ENCODE results near the gene WNT8B.

The WNT8B gene

DNA sequence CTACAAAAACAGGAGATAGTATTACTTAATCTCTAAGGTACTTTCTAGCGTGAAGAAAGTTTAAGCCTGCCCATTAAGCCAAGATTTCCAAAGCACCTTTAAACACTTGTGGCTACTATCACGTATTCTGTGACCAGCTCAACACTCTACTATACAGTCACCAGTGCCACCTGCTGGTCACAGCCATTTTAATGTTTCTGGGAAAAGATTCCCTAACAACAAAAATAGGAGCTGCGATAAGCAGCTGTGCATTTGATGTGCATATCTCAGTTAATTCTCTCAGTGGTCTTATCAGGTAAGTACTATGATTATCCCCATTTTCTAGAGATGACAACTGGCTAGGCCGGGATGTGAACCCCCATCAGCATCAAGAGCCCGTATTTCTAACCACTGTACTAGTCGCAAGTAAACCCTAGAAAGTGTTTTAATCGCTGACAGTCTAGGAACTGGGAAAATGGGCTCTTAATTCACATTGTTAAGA is 56.0 kb downstream of the WNT8B start:
- peak; percentile 59 to 69 for DNase-seq
- no peak for TF ChIP-seq POLR2A (IDR thresholded peaks at IDR 0.05; ENCODE audit: low read length)

DNA sequence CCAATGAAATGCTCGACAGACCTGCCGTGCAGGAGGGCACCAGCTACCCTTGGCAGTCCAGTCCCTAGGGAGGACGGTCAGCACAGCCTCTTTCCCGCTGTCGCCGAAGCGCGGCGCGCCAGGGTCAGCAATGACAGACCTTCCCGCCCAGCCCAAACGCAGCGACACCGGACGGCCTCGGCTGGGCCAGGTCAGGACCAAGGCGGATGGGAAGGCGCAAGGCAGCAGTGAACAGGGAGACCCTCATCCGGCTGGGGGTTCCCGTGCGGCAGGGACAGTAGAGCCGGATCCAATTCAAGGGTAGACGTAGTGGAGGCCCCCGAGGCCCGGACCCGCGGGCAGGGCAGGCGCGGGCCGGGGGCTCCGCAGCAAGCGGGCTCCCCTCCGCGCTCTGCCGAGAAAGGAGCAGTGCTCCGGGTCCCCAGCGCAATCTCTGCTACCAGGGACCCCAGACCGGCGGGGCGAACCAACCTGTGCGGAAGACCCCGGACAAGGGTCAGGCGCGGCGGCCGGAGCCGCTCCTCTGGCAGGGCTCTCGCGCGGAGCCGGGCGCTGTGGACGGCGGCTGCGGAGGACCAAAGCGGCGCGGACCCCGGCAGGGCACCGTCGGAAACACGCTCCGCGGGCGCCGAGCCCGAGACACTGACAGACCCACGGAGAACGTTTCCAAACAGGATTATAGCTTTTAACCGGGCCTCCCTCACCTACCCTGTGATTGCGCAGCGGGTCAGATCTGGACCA is 56.7 kb downstream of the WNT8B start, which contains the start of gene SEC31B:
Gene SEC31B (minus strand): TSS at position 551 of the 741 bp plus-strand sequence. CDS start 2,909 bp downstream, outside the sequence.
- DNase-seq = peak; percentile 31 to 39
- TF ChIP-seq POLR2A (IDR thresholded peaks at IDR 0.05; ENCODE audit: low read length) = no peak
- TF ChIP-seq GATA1 (IDR thresholded peaks at IDR 0.05; ENCODE audit: low read depth, low read length) = no peak

DNA sequence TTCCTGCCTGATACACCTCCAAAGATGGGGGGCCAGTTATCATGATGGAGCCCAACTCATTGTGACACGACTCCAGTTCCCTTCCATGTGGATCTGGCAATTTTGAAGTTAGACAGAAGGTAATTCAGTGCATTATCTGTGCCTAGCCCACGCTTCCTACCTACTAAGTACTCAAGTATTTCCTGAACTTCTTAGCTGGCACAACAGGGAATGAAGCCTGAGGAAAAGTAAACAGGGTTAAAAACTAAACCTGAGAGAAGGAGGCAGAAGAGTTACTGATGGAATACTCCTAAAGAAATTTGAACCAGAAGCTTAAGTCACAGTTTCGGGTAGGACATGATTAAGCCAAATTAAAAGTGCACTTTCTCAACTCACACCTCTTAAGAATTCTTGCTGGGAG is 58.0 kb downstream of the WNT8B start:
- DNase-seq = no peak
- TF ChIP-seq POLR2A (IDR thresholded peaks at IDR 0.05; ENCODE audit: low read length) (no peak), GATA1 (IDR thresholded peaks at IDR 0.05; ENCODE audit: low read depth, low read length) (no peak)

DNA sequence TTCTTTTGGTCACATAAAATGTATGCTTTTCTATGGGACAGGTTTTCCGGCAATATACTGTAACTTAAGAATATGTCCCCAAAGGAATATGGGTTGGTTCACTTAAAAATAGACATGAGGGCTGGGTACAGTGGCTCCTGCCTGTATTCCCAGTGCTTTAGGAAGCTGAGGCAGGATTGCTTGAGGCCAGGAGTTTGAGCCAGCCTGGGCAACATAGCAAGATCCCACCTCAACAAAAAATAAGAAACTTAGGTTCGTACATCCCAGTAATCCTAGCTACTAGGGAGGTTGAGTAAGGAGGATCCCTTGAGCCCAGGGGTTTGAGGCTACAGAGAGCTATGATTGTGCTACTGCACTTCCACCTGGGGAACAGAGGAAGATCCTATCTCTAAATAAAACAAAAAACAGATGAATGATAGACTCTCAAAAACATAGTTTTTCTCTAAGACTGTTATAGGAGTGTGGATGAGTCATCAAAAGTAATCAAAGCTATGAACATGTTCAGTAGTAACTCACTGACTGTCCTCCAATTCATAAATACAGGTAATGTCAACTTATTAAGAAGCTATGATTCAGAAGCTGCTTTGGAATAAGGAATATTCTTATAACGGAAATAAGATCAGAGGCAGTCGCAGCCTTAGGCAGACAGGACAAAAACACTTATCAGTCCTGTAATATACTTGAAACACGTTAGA is 59.4 kb downstream of the WNT8B start:
- no peak for DNase-seq
- TF ChIP-seq POLR2A (IDR thresholded peaks at IDR 0.05; ENCODE audit: low read length) = peak; percentile 4
- TF ChIP-seq GATA1 (IDR thresholded peaks at IDR 0.05; ENCODE audit: low read depth, low read length) = no peak

DNA sequence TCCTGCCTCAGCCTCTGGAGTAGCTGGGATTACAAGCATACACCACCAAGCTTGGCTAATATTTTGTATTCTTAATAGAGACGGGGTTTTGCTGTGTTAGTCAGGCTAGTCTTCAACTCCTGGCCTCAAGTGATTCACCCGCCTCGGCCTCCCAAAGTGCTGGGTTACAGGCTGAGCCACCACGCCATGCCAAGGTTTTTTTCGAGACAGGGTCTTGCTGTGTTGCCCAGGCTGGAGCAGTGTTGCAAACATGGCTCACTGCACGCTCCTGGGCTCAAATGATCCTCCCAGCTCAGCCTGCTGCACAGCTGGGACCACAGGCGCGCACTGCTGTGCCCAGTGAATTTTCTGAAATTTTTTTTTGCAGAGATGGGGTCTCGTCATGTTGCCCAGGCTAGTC is 60.1 kb downstream of the WNT8B start:
- no peak for DNase-seq

DNA sequence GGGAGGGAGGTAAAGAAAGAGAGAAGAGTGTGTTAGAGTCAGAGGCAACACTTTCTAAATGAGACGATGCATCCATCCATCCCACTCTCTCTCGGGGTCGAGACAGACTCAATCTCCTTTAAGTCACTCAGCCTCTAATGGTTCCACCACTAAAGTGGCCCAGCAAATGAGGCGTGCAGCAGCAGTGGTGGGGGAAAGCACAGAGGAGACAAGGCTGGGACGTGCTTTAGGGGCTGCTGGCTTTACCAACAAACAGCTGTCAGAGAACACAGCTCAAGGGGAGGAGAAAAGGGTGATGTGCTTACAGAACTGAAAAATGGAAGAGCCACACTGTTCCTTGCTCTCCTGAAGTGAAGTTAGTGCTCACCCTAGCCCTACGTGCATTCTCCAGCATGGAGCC is 61.4 kb downstream of the WNT8B start:
- no peak for DNase-seq
- TF ChIP-seq POLR2A (IDR thresholded peaks at IDR 0.05; ENCODE audit: low read length) (no peak), GATA1 (IDR thresholded peaks at IDR 0.05; ENCODE audit: low read depth, low read length) (no peak)

More for the DNA sequence above, 60.1 kb downstream of the WNT8B start:
- no peak for TF ChIP-seq GATA1 (IDR thresholded peaks at IDR 0.05; ENCODE audit: low read depth, low read length)
- TF ChIP-seq POLR2A (IDR thresholded peaks at IDR 0.05; ENCODE audit: low read length) = no peak

DNA sequence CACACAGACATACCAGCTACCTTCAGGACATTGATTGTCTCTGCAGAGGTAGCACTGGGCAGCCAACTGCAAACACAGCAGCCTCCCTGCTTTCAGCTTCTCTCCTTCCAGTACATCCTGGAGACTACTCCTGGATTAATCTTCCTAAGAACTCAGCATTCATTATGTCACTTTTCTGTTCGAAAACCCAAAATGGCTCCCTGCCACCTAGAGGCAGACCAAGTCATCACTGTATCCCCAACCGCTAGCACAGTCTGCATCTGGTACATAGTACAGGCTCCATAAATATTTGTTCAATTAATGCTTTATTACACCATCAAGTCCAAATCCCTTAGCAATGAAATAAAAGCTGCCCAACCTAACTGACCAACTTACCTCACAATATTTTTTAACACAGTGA is 61.8 kb downstream of the WNT8B start:
- TF ChIP-seq GATA1 (IDR thresholded peaks at IDR 0.05; ENCODE audit: low read depth, low read length) (no peak), POLR2A (IDR thresholded peaks at IDR 0.05; ENCODE audit: low read length) (no peak)
- DNase-seq = no peak

DNA sequence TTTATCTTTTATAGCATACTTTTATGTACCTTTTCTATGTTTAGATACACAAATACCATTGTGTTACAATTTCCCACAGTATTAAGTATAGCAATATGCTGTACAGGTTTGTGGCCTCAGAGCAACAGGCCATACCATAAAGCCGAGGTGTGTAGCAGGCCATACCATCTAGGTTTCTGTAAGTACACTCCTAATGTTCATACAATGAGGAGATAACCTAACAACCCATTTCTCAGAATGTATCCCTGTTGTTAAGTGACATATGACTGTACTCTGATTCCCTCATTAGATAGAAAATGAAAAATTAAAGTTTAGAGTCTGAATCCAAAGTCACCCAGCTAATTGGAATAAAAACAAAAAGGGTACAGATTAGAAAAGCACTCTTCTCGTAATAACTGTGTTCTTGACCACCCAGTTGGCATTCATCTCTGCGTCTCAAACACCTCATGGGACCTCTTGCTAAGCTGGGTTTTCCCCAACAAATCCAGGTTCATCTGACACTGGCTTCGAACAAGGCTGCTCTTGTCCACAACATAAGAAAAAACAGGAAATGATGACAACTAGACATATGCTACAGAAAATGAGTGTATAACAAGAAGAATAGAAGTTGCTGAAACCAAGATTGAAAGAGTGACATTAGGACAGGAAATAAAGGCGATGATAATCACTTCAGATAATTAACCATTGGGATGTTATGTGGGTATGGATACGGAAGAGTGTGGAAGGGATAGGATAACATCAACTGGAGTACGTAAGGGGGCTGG is 65.5 kb downstream of the WNT8B start:
- DNase-seq = peak in 1 of 2 experiments; percentile 38
- TF ChIP-seq POLR2A (IDR thresholded peaks at IDR 0.05; ENCODE audit: low read length) = no peak
- no peak for TF ChIP-seq GATA1 (IDR thresholded peaks at IDR 0.05; ENCODE audit: low read depth, low read length)

DNA sequence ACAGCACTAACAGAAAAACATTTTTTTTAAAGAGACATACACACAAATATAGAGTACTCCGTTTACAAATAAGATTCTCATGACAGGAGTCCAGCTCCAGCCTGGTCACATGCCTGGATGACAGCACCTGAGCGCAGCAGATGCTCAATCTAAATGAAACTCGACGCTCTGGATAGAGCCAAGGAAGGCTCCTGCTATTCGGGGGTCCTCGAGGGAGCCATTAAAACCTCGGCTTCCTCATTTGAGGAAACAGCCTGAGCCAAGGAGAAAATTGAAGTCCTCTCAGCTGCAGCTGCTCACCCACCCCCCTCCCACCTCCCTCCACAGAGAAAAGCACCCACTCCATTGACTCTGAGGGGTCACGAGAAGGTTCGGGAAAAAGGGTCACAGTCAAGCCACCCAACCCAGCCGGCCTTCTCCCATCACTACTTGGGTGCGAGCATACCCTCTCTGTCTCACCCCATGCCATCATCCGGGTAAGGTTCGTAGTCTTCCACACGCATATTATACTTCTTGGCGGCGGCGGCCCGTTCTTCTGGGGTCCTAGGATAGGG is 66.2 kb downstream of the WNT8B start:
- peak; percentile 37 to 51 for DNase-seq

DNA sequence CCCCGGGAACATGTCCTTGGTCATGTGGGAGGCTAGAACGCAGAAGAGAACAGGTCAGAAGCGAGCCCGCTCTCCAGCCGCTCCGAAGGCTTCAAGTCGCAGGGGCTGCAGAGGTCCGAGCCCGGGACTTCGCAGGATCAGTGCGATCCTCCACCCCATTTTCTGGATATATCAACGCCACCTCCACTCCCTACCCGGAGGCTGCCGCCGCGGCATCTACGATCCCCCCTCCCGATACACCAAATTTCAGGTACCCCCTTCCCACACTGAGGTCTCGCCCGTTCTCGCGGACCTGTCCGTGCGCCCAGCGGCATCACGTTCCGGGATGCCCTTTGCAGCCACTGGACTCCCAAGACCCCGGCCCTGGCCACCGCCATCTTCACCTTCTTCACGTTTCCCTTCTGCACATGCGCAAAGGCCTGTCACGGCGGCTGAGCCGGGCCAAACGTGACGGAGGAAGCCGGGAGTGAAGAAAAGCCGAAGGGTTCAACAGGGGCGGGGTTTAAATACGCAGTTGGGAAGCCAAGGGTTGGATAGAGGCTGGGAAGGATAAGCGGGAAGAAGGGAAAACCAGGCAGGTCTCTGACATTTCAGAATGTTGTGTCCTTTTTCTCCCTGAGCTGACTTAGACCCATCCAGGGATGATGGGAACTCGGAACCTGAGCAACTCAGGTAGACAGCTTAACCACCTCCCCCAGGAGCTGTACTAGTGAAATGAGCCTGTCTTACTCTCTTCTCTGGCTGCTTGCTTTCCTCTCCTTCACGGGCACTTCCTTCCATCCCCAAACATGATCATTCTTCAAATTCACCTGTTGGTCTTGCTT is 66.9 kb downstream of the WNT8B start, which contains the start of gene NDUFB8:
Gene NDUFB8 (minus strand): TSS at position 397 of the 824 bp plus-strand sequence. CDS start 20 bp downstream, at position 377.
- DNase-seq = peak; percentile 87 to 90
- TF ChIP-seq GATA1 (IDR thresholded peaks at IDR 0.05; ENCODE audit: low read depth, low read length) = no peak
- TF ChIP-seq POLR2A (IDR thresholded peaks at IDR 0.05; ENCODE audit: low read length) = peak; percentile 83

More for the DNA sequence above, 66.2 kb downstream of the WNT8B start:
- TF ChIP-seq GATA1 (IDR thresholded peaks at IDR 0.05; ENCODE audit: low read depth, low read length) (no peak), POLR2A (IDR thresholded peaks at IDR 0.05; ENCODE audit: low read length) (no peak)

DNA sequence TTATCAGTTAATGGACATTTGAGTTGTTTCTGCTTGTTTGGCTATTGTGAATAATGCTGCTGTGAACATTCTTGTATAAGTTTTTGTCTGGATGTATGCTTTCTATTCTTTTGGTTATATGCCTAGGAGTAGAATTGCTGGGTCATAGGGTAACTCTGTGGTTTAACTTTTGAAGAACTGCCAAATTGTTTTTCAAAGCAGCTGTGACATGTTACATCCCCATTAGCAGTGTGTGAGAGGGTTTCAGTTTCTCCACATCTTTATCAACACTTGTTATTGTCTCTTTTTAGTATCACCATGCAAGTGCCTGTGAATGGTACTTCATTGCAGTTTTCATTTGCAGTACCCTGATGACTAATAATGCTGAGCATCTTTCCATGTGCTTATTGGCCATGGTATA is 69.0 kb downstream of the WNT8B start:
- peak in 1 of 2 experiments; percentile 7 for DNase-seq
- no peak for TF ChIP-seq POLR2A (IDR thresholded peaks at IDR 0.05; ENCODE audit: low read length)
- no peak for TF ChIP-seq GATA1 (IDR thresholded peaks at IDR 0.05; ENCODE audit: low read depth, low read length)

All from erythroblast (primary cell).